T47D (cell line): ENCODE data around the gene ARHGDIG.

Source experiments
- DNase-seq, 2 experiments: peaks; one replicate each; pipeline versions ENCODE4 v3.0.0 to v3.0.0-alpha.2; 2011 to 2012; ENCODE audit warnings: low read depth in 1 of 2, low spot score in 1 of 2
- JUND ChIP-seq: IDR thresholded peaks from 2 replicates; pipeline ENCODE4 v1.6.1; 2012; ENCODE audit warnings: low read depth
- in situ Hi-C: cut with HindIII; loops from 2 replicates; pipeline ENCODE4 v1.10.0; 2016; ENCODE audit warnings: low sequenced_read_pairs, low pct_unique_long_range_greater_than_20kb

Gene ARHGDIG

GRCh38 chr16:280552-280951 is at the start of gene ARHGDIG:
Gene ARHGDIG, plus strand, starts transcription at chr16:280591. Its CDS starts 90 bp downstream, at chr16:280681.
- no peak for TF ChIP-seq JUND
- in situ Hi-C loops, result no loop called here
- no peak for DNase-seq

GRCh38 chr16:230949-231348 is 49.4 kb upstream of the ARHGDIG start:
- no peak for TF ChIP-seq JUND
- no peak for DNase-seq
- in situ Hi-C loops, result no loop called here

GRCh38 chr16:234468-235305 is 45.7 kb upstream of the ARHGDIG start, which contains the start of gene FAM234A:
Gene FAM234A, plus strand, starts transcription at chr16:234821. Its CDS starts 19,593 bp downstream, at chr16:254414.
- in situ Hi-C loops, result no loop called here
- DNase-seq, result peak; percentile 89 to 95
- TF ChIP-seq JUND, result no peak

GRCh38 chr16:239948-240277 is 40.5 kb upstream of the ARHGDIG start:
- in situ Hi-C loops, result no loop called here
- TF ChIP-seq JUND, result no peak
- peak in 1 of 2 experiments; percentile 23 for DNase-seq

- TF ChIP-seq JUND, result no peak
- in situ Hi-C loops, result no loop called here
- no peak for DNase-seq
Observed at GRCh38 chr16:240559-240958, 39.8 kb upstream of the ARHGDIG start.

- no peak for DNase-seq
- in situ Hi-C loops, result no loop called here
- TF ChIP-seq JUND, result no peak
Observed at GRCh38 chr16:242281-242680, 38.1 kb upstream of the ARHGDIG start.

GRCh38 chr16:243348-243747 is 37.0 kb upstream of the ARHGDIG start:
- no peak for DNase-seq
- in situ Hi-C loops, result no loop called here
- no peak for TF ChIP-seq JUND

GRCh38 chr16:245105-245504 is 35.3 kb upstream of the ARHGDIG start:
- no peak for DNase-seq
- in situ Hi-C loops, result no loop called here
- no peak for TF ChIP-seq JUND

- in situ Hi-C loops, result no loop called here
- no peak for DNase-seq
- TF ChIP-seq JUND, result no peak
Observed at GRCh38 chr16:247027-247426, 33.4 kb upstream of the ARHGDIG start.

GRCh38 chr16:249431-249830 is 31.0 kb upstream of the ARHGDIG start:
- no peak for TF ChIP-seq JUND
- in situ Hi-C loops, result no loop called here
- no peak for DNase-seq

GRCh38 chr16:252366-253337 is 27.7 kb upstream of the ARHGDIG start:
- no peak for DNase-seq
- no peak for TF ChIP-seq JUND
- in situ Hi-C loops, result no loop called here

GRCh38 chr16:253833-254232 is 26.6 kb upstream of the ARHGDIG start:
- in situ Hi-C loops, result no loop called here
- no peak for TF ChIP-seq JUND
- DNase-seq, result no peak

- in situ Hi-C loops, result no loop called here
- DNase-seq, result no peak
- TF ChIP-seq JUND, result no peak
Observed at GRCh38 chr16:254461-254860, 25.9 kb upstream of the ARHGDIG start.
